Prostate gland (tissue), 2 donors: ENCODE results near the gene LDLRAD4. TPM values are rescaled to one million over a fixed set of nuclear protein-coding genes. Genes with fewer than 3 reads are reported as not detected.

Experiments used
- DNase-seq: peaks from one replicate; pipeline ENCODE4 v3.0.0-alpha.2; 2019; ENCODE audit warnings: low spot score
- H3K27ac ChIP-seq, 2 donors: fragments of 200-600 bp; sonication (generic); 2 replicates each; pipeline ENCODE4 v1.5.1; 2017 to 2019
- H3K27me3 ChIP-seq: fragments of 200-600 bp; sonication (generic); replicated peaks from 2 replicates; pipeline ENCODE4 v1.5.1; 2019; ENCODE audit not compliant: insufficient read depth
- H3K36me3 ChIP-seq, 2 donors: fragments of 200-600 bp; sonication (generic); 1 replicate in 1 of 2; 2 replicates in 1 of 2; pipeline versions ENCODE4 v1.5.1 to v1.8.1; 2017 to 2019
- H3K4me1 ChIP-seq: fragments of 200-600 bp; sonication (generic); replicated peaks from 2 replicates; pipeline ENCODE4 v1.5.1; 2019
- H3K4me3 ChIP-seq, 2 donors: fragments of 200-600 bp; sonication (generic); 2 replicates each; pipeline ENCODE4 v1.5.1; 2017 to 2019
- H3K9me3 ChIP-seq: fragments of 200-600 bp; sonication (generic); 2 replicates; pipeline ENCODE4 v1.5.1; 2017
- POLR2A ChIP-seq: fragments of 450-650 bp; IDR thresholded peaks from one replicate; pipeline ENCODE4 v1.6.1; 2016; ENCODE audit warnings: antibody characterized with exemption, mild to moderate bottlenecking
- POLR2AphosphoS5 ChIP-seq: sonication (generic); formaldehyde crosslinking; IDR thresholded peaks from one replicate; pipeline ENCODE4 v1.6.1; 2017; ENCODE audit warnings: antibody characterized with exemption
- WGBS: methylation state at CpG from one replicate; pipeline ENCODE4 v1.1.5; 2018; 5-methylcytosine and 5-hydroxymethylcytosine counted together
- intact Hi-C: fragments of 100-400 bp; cut with DNase I; formaldehyde crosslinking; loops from one replicate; pipeline ENCODE4 v1.14.2; 2022
- total RNA-seq, 2 donors: library from RNA; depleted of rRNA; stranded (reverse); fragments of >200 nt; gene quantifications; one replicate each; pipeline ENCODE4 v1.1.0, GENCODE V29; 2016
- TF ChIP-seq, protein P1 (sequence below), 4 experiments: fragments of 200-600 bp in 2 of 4; fragments of 450-650 bp in 2 of 4; sonication (generic) in 2 of 4; IDR thresholded peaks; 1 replicate in 3 of 4; 2 replicates in 1 of 4; pipeline ENCODE4 v1.5.1; 2016 to 2019; ENCODE audit warnings: antibody characterized with exemption in 4 of 4, mild to moderate bottlenecking in 2 of 4, moderate library complexity in 2 of 4

LDLRAD4 gene
- total RNA-seq, 2 donors from 2014 or later = 59.9 to 107 TPM

DNA sequence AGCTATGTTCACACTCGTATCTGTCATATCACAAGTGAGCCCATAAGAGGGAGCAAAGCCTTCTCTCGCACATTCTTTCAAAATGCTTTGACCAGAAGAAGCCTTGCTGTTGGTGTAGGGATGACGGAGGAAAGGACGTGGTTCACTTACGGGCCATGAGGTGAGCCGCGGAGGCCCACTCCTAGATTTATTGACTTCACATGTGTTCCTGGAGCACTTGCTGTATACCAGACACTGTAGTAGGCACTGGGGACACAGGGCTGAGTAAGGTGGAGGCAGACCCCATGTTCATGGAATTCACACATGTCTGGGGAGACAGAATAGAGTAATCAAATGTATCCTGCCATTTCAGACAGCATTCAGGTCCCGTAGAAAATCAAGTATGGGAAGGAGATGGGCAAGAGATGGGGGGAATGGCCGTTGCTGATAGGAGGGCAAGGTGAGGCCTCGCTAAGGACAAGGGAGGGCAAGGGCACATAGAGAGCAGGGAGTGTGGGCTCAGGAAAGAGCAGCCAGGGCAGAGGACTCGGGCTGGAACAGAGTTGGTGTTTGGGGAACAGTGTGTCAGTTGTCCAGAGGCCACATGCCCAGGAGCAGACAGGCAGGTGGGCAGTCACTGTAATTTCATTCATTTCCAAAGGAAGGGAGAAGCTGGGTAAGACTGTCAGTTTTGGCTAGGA lies 182.2 kb downstream of the LDLRAD4 start:
- intact Hi-C loops = no loop called here
- Histone ChIP-seq H3K9me3 (no peaks in the 10 kb centered on the region), H3K27me3 (no peaks in the 10 kb centered on the region), H3K4me1 (no peaks in the 10 kb centered on the region), H3K36me3 (no peaks in the 10 kb centered on the region), H3K4me3 (no peak overlapping the region), H3K27ac (no peak overlapping the region)
- WGBS = 95% methylated on average over 11 of the region's 11 CpGs
- no peak for DNase-seq
- no peak for TF ChIP-seq POLR2AphosphoS5
- TF ChIP-seq POLR2A = no peak
- TF ChIP-seq, protein P1, sequence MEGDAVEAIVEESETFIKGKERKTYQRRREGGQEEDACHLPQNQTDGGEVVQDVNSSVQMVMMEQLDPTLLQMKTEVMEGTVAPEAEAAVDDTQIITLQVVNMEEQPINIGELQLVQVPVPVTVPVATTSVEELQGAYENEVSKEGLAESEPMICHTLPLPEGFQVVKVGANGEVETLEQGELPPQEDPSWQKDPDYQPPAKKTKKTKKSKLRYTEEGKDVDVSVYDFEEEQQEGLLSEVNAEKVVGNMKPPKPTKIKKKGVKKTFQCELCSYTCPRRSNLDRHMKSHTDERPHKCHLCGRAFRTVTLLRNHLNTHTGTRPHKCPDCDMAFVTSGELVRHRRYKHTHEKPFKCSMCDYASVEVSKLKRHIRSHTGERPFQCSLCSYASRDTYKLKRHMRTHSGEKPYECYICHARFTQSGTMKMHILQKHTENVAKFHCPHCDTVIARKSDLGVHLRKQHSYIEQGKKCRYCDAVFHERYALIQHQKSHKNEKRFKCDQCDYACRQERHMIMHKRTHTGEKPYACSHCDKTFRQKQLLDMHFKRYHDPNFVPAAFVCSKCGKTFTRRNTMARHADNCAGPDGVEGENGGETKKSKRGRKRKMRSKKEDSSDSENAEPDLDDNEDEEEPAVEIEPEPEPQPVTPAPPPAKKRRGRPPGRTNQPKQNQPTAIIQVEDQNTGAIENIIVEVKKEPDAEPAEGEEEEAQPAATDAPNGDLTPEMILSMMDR (IDR thresholded peaks at IDR 0.05) = no peak

DNA sequence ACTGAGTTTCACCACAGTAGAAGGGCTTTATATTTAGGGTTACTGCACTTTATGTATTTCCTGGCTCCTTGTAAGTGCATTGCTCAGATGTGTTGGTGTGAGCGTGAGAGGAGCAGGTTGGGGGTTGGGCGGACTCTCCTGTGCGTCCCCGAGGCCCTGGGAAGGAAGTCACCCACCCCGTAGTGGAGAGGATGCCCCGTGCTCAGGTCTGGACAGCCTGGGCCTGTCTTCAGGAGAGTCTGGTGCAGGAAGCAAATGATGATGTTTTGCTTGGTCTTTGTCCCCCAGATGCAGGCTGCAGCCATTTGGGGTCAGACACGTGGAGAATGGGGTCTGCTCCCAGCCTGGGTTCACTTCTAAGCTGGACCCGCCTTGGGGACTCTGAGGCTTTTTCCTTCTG lies 182.8 kb downstream of the LDLRAD4 start:
- Histone ChIP-seq H3K4me1 (no peaks in the 10 kb centered on the region), H3K36me3 (no peaks in the 10 kb centered on the region), H3K27me3 (no peaks in the 10 kb centered on the region), H3K27ac (no peak overlapping the region), H3K4me3 (no peak overlapping the region), H3K9me3 (no peaks in the 10 kb centered on the region)
- TF ChIP-seq, protein P1 (IDR thresholded peaks at IDR 0.05) = no peak
- no peak for TF ChIP-seq POLR2AphosphoS5
- no peak for TF ChIP-seq POLR2A
- intact Hi-C loops = no loop called here
- 83% methylated on average over 6 of the region's 8 CpGs for WGBS
- no peak for DNase-seq

DNA sequence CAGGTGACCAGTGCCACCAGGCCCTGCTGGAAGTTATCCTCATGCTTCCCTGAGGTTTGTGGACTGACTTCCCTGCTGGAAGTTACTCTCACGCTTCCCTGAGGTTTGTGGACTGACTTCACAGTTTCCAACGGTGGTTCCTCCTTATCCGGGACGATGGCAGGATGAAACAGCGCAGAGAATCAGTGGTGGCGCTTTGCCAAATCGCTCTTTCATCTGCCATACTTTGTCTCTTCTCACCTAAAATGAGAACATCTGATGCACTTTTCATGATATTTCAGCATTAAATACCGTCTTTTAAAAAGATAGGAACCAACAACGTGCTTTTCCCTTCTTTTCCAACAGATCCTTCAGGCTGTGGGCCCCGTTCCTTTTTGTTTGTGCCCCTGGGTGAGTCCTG lies 183.3 kb downstream of the LDLRAD4 start:
- Histone ChIP-seq H3K27me3 (no peaks in the 10 kb centered on the region), H3K4me1 (no peaks in the 10 kb centered on the region), H3K9me3 (no peaks in the 10 kb centered on the region), H3K36me3 (no peaks in the 10 kb centered on the region), H3K27ac (no peak overlapping the region), H3K4me3 (no peak overlapping the region)
- no peak for DNase-seq
- TF ChIP-seq POLR2AphosphoS5 = no peak
- TF ChIP-seq POLR2A = no peak
- TF ChIP-seq, protein P1 (IDR thresholded peaks at IDR 0.05) = no peak
- intact Hi-C loops = no loop called here
- 92% methylated on average over 10 of the region's 10 CpGs for WGBS

DNA sequence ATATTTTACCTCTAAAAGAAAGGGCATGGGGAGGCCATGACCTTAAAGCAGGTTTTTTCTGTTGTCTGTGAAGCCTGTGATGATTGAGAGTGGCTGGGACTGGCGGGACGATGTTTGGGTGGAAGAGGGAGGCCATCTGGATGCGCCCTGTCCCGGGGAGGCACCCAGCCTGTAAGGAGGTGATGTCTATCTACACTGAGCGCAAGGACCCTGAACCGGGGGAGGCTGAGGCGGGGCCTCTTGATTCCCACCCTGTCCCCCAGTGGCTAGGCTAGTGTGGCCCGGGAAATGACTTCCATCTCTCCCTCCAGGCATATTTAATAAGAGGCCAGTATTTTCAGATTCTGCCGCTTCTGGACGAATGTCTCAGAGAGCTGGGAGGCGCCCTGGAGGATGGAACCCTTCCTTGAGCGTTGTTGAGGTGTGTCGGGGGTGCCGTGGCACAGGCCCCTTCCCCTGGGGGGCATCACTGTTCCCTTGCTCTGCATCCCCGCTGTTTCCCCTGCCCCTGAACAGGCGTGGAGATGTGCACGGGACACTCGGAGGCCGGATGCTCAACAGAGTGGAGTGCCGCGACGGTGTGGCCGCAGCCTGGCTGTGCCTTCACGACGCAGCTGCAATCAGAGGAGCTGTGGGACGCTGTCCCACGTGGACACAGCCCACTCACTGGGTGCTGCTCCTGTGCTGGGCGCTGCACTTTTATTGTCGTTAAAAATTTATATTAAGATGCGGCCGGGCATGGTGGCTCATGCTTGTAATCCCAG lies 185.4 kb downstream of the LDLRAD4 start:
- Histone ChIP-seq H3K27ac (no peak overlapping the region), H3K9me3 (no peaks in the 10 kb centered on the region), H3K4me3 (no peak overlapping the region), H3K36me3 (no peaks in the 10 kb centered on the region), H3K27me3 (no peaks in the 10 kb centered on the region), H3K4me1 (no peaks in the 10 kb centered on the region)
- TF ChIP-seq, protein P1 (IDR thresholded peaks at IDR 0.05) = no peak
- no peak for TF ChIP-seq POLR2A
- WGBS = 89% methylated on average over 31 of the region's 31 CpGs
- intact Hi-C loops = no loop called here
- DNase-seq = no peak
